Right atrium auricular region (tissue), 2 donors: ENCODE data around the gene GNG7. TPM values are rescaled to one million over a fixed set of nuclear protein-coding genes. Genes with fewer than 3 reads are reported as not detected.
"Not testable (repeated sequence)": the region's sequence is repeated elsewhere in the genome, so short reads cannot be mapped to it uniquely, and the experiment has no call there.

Experiments used
- DNase-seq: peaks from one replicate; pipeline ENCODE4 v3.0.0-alpha.2; 2019; ENCODE audit warnings: low spot score
- H3K27ac ChIP-seq, 2 donors: fragments of 200-600 bp; sonication (generic); 1 replicate in 1 of 2; 2 replicates in 1 of 2; pipeline ENCODE4 v1.5.1; 2016 to 2019
- H3K27me3 ChIP-seq, 2 donors: fragments of 200-600 bp; sonication (generic); one replicate each; pipeline versions ENCODE4 v1.5.1 to v1.6.0; 2017 to 2019
- H3K36me3 ChIP-seq: fragments of 200-600 bp; sonication (generic); one replicate; pipeline ENCODE4 v1.5.1; 2016
- H3K4me1 ChIP-seq, 2 donors: fragments of 200-600 bp; sonication (generic); one replicate each; pipeline versions ENCODE4 v1.5.1 to v1.6.0; 2017 to 2019
- H3K4me3 ChIP-seq, 2 donors: fragments of 200-600 bp; sonication (generic); 1 replicate in 1 of 2; 2 replicates in 1 of 2; pipeline ENCODE4 v1.5.1; 2017 to 2019; ENCODE audit warnings: mild to moderate bottlenecking in 1 of 2, moderate library complexity in 1 of 2
- H3K9me3 ChIP-seq, 2 donors: fragments of 200-600 bp; sonication (generic); one replicate each; pipeline ENCODE4 v1.5.1; 2019
- total RNA-seq, 2 donors: library from RNA; depleted of rRNA; stranded (reverse); fragments of >200 nt; gene quantifications; one replicate each; pipeline ENCODE4 v1.1.0, GENCODE V29; 2016
- TF ChIP-seq, protein P1 (sequence below), 2 donors: fragments of 200-600 bp; sonication (generic); IDR thresholded peaks; one replicate each; pipeline ENCODE4 v1.5.1; 2019; ENCODE audit warnings: antibody characterized with exemption in 2 of 2

Gene GNG7
- total RNA-seq, 2 donors from 2014 or later: 18.0 to 22.8 TPM

DNA sequence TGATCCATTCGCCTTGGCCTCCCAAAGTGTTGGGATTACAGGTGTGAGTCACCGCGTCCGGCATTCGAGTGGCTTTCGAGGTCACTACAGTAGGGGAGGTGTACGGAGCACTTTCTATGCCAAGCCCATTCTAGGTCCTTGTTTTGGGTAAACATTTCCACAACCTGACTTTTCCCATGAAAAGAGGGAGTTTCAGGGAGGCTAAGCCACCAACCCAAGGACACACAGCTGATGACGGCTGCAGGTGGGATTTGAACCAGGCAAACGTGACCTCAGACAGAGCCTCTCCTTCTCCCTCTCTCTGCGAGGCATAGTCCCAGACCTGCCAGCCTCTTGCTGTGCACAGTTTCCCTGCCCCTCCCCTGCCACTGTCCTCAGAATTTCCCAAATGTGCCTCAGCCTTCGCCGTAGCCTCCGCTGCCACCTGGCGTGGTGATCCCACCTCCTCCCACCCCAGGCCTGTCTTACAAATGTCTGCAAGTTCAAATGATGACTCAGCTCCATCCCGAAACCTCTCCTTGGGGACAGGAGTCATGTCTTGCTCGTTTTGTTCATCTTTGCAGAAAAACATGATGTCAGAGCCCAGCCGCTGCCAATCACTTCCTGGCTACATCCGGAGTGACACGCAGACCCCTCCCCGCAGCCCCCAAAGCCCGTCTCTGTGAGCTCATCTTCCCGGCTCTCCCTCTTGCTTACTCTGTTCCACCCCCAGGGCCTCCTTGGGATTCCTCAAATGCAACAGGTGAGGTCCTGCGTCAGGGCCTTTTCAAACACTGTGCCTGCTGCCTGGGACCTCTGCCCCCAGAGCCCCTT is 233.2 kb downstream of the GNG7 start:
- Histone ChIP-seq H3K9me3 (no peaks in the 10 kb centered on the region), H3K27ac (no peak overlapping the region), H3K4me1 (peaks cover 0 to 2% of the 10 kb centered on the region in 2 donors), H3K27me3 (no peaks in the 10 kb centered on the region), H3K36me3 (no peaks in the 10 kb centered on the region), H3K4me3 (no peak overlapping the region)
- TF ChIP-seq, protein P1, sequence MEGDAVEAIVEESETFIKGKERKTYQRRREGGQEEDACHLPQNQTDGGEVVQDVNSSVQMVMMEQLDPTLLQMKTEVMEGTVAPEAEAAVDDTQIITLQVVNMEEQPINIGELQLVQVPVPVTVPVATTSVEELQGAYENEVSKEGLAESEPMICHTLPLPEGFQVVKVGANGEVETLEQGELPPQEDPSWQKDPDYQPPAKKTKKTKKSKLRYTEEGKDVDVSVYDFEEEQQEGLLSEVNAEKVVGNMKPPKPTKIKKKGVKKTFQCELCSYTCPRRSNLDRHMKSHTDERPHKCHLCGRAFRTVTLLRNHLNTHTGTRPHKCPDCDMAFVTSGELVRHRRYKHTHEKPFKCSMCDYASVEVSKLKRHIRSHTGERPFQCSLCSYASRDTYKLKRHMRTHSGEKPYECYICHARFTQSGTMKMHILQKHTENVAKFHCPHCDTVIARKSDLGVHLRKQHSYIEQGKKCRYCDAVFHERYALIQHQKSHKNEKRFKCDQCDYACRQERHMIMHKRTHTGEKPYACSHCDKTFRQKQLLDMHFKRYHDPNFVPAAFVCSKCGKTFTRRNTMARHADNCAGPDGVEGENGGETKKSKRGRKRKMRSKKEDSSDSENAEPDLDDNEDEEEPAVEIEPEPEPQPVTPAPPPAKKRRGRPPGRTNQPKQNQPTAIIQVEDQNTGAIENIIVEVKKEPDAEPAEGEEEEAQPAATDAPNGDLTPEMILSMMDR (IDR thresholded peaks at IDR 0.05): no peak
- no peak for DNase-seq

DNA sequence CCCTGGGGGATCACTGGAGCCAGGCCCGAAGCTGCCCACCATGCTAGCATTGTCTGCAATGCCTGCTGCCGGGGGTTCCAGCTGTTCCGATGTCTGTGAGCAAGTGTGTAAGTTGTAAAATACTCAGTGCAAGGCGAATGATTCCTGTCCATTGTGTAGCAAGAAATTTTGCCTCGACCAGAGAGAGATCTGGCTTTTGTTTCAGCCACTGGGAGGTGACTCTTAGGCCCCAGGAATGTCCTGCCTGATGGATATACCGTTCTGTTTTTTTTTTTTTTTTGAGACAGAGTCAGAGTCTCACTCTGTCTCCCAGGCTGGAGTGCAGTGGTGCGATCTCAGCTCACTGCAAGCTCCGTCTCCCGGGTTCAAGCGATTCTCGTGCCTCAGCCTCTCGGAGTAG is 233.9 kb downstream of the GNG7 start:
- no peaks in the 10 kb centered on the region for H3K4me1 ChIP-seq
- no peaks in the 10 kb centered on the region for H3K36me3 ChIP-seq
- no peaks in the 10 kb centered on the region for H3K27me3 ChIP-seq
- TF ChIP-seq, protein P1 (IDR thresholded peaks at IDR 0.05): no peak
- no peak overlapping the region for H3K4me3 ChIP-seq
- no peak overlapping the region for H3K27ac ChIP-seq
- H3K9me3 ChIP-seq: no peaks in the 10 kb centered on the region
- DNase-seq: no peak

DNA sequence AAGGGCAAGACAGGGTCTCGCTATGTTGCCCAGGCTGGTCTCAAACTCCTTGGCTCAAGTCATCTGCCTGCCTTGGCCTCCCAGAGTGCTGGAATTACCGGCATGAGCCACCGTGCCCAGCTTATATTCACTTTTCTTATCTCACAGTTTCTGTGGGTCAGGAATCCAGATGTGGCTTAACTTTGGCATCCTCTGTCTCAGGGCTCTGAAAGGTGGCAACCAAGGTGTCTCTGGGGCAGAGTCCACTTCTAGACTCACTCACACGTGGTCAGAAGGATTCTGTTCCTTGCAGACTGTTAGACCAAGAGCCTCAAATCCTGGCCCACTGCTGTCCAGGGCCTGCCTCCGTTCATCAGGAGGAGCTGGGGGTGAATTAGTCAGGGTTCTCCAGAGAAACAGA is 238.1 kb downstream of the GNG7 start:
- no peaks in the 10 kb centered on the region for H3K36me3 ChIP-seq
- H3K4me1 ChIP-seq: peaks cover 0 to 17% of the 10 kb centered on the region in 2 donors
- TF ChIP-seq, protein P1 (IDR thresholded peaks at IDR 0.05): no peak
- H3K4me3 ChIP-seq: no peak overlapping the region
- H3K27ac ChIP-seq: no peak overlapping the region
- no peak for DNase-seq
- H3K27me3 ChIP-seq: no peaks in the 10 kb centered on the region
- no peaks in the 10 kb centered on the region for H3K9me3 ChIP-seq

DNA sequence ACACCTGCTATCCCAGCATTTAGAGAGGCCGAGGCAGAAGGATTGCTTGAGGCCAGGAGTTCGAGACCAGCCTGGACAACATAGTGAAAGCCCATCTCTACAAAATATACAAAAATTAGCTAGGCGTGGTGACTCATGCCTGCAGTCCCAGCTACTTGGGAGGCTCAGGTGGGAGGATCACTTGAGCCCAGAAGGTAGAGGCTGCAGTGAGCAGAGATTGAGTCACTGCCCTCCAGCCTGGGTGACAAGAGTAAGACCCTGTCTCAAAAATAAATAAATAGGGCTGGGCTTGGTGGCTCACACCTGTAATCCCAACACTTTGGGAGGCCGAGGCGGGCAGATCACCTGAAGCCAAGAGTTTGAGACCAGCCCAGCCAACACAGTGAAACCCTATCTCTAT is 238.8 kb downstream of the GNG7 start:
- H3K9me3 ChIP-seq, H3K27me3 ChIP-seq, H3K36me3 ChIP-seq, H3K4me3 ChIP-seq, DNase-seq: not testable (repeated sequence)
- H3K4me1 ChIP-seq: peaks cover 0 to 17% of the 10 kb centered on the region in 2 donors
- H3K27ac ChIP-seq: peak overlapping the region in 1 of 2 donors; percentile 36

DNA sequence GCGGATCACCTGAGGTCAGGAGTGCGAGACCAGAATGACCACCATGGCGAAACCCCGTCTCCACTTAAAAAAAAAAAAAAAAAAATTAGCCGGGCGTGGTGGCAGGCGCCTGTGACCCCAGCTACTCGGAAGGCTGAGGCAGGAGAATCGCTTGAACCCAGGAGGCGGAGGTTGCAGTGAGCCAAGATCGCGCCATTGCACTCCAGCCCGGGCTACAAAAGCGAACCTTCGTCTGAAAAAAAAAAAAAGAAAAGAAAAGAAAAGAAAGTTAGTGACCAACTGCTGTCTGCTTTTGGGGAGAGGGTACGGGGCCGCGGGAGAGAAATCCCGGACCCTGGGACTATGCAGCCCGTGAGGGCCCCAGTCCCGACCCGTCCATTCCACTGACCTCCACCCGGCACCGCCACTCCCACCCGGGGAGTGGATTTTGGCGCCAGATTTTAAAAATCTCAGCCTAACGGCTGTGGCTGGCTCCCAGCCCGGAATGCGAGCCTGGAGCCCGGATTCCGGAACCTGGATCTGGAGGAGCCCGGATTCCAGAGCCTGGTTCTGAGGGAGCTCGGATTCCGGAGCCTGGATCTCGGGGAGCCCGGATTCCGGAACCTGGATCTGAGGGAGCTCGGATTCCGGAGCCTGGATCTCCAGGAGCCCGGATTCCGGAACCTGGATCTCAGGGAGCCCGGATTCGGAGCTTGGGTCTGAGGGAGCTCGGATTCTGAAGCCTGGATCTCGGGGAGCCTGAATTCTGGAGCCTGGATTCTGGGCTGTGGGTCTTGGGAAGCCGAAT is 239.7 kb downstream of the GNG7 start:
- Histone ChIP-seq H3K4me3 (peak overlapping the region; percentile 30 to 56), H3K27ac (peak overlapping the region; percentile 36 to 60), H3K4me1 (peaks cover 0 to 17% of the 10 kb centered on the region in 2 donors)

More for the DNA sequence above, 239.7 kb downstream of the GNG7 start:
- H3K9me3 ChIP-seq: no peaks in the 10 kb centered on the region
- TF ChIP-seq, protein P1 (IDR thresholded peaks at IDR 0.05): no peak
- DNase-seq: peak; percentile 86
- H3K27me3 ChIP-seq: no peaks in the 10 kb centered on the region
- no peaks in the 10 kb centered on the region for H3K36me3 ChIP-seq
